Ishikawa (cell line): ENCODE measurements around the gene UNC45A.

Experiments
- CEBPB ChIP-seq: IDR thresholded peaks from 2 replicates; pipeline ENCODE4 v1.6.1; 2012
- EGR1 ChIP-seq: IDR thresholded peaks from 2 replicates; pipeline ENCODE4 v1.6.1; 2012
- EP300 ChIP-seq: IDR thresholded peaks from 2 replicates; pipeline ENCODE4 v1.6.1; 2012; ENCODE audit warnings: borderline replicate concordance
- RAD21 ChIP-seq: IDR thresholded peaks from 2 replicates; pipeline ENCODE4 v1.6.1; 2012; ENCODE audit warnings: low read depth
- TAF1 ChIP-seq: IDR thresholded peaks from 2 replicates; pipeline ENCODE4 v1.6.1; 2012; ENCODE audit warnings: low read depth, mild to moderate bottlenecking
- TCF12 ChIP-seq: IDR thresholded peaks from 2 replicates; pipeline ENCODE4 v1.6.1; 2012; ENCODE audit warnings: low read depth
- TEAD4 ChIP-seq: IDR thresholded peaks from 2 replicates; pipeline ENCODE4 v1.6.1; 2012
- ZBTB7A ChIP-seq: IDR thresholded peaks from 2 replicates; pipeline ENCODE4 v1.6.1; 2012; ENCODE audit warnings: low read depth
- TF ChIP-seq, protein P1 (sequence below): IDR thresholded peaks from 2 replicates; pipeline ENCODE4 v1.6.1; 2012; ENCODE audit warnings: low read depth, mild to moderate bottlenecking

DNA sequence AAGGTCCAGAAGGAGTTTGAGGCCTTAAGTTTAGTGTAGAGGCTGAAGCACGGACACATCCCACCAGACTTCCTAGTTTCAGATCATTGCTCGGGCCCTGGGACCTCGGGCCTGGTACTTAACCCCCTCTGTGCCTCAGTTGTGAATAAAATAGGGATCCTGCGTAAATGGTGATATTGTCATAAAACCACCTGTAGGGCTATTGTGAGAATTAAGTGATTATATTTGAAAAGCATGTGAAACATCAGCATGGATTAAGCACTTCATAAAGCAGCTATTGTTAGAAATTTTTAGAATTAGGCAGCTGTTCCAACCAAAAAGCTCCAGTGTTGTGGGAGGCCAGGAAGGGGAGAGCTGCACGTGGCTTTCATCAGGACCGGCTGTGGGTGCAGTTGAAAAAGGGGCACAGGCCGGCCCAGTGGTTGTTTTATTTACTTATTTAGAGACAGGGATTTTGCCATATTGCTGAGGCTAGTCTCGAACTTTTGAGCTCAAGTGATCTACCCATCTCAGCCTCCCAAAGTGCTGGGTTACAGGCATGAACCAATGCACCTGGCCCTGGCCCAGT is 24.0 kb downstream of the UNC45A start:
- TF ChIP-seq CEBPB (no peak), EP300 (no peak), TCF12 (no peak), RAD21 (no peak), TEAD4 (no peak), EGR1 (no peak), ZBTB7A (no peak), TAF1 (no peak)
- TF ChIP-seq, protein P1, sequence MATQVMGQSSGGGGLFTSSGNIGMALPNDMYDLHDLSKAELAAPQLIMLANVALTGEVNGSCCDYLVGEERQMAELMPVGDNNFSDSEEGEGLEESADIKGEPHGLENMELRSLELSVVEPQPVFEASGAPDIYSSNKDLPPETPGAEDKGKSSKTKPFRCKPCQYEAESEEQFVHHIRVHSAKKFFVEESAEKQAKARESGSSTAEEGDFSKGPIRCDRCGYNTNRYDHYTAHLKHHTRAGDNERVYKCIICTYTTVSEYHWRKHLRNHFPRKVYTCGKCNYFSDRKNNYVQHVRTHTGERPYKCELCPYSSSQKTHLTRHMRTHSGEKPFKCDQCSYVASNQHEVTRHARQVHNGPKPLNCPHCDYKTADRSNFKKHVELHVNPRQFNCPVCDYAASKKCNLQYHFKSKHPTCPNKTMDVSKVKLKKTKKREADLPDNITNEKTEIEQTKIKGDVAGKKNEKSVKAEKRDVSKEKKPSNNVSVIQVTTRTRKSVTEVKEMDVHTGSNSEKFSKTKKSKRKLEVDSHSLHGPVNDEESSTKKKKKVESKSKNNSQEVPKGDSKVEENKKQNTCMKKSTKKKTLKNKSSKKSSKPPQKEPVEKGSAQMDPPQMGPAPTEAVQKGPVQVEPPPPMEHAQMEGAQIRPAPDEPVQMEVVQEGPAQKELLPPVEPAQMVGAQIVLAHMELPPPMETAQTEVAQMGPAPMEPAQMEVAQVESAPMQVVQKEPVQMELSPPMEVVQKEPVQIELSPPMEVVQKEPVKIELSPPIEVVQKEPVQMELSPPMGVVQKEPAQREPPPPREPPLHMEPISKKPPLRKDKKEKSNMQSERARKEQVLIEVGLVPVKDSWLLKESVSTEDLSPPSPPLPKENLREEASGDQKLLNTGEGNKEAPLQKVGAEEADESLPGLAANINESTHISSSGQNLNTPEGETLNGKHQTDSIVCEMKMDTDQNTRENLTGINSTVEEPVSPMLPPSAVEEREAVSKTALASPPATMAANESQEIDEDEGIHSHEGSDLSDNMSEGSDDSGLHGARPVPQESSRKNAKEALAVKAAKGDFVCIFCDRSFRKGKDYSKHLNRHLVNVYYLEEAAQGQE = no peak
